ENCODE data around the gene ZXDC.

DNA sequence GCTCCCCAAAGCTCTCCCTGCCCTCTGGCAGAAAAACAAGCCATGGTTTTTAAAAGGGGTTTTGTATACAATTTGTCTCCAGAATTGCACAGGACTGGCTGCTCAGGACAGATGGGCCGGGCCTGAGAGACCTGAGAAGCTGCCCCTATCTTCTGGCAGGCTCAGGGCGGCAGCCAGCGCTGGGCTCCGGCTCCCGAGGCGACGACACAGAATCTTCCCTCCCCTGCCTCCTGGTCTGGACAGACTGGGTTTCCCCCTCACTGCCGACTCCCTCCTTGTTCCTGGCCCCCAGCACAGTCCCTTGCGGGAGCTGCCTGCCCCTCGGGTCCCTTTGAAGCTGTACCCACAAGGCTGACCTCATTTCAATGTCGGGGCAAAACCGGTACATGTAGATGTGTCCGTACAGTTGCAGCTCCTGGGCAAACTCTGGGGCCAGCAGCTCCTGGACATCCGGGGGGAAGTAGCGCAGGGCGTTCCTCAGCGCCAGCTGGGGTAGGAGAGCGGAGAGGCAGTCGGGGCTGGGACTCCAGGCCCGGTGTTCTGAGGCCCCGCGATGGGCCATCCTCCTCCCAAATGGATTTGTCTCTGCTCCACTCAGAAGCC lies 34.7 kb upstream of the ZXDC start:
- TF ChIP-seq EZH2 (IDR thresholded peaks at IDR 0.05; ENCODE audit: insufficient read depth, poor library complexity, severe bottlenecking), result no peak
- TF ChIP-seq EZH2phosphoT487 (IDR thresholded peaks at IDR 0.05; ENCODE audit: insufficient read depth, low read depth), result no peak
